Measurements from ENCODE around the gene C8G.

C8G gene

GRCh38 chr9:136942112-136942880, 2.7 kb upstream of the C8G start:
- H3K27ac ChIP-seq, result no peak overlapping the region
- H3K4me3 ChIP-seq, result peak overlapping the region; percentile 90
- TF ChIP-seq, protein P1, sequence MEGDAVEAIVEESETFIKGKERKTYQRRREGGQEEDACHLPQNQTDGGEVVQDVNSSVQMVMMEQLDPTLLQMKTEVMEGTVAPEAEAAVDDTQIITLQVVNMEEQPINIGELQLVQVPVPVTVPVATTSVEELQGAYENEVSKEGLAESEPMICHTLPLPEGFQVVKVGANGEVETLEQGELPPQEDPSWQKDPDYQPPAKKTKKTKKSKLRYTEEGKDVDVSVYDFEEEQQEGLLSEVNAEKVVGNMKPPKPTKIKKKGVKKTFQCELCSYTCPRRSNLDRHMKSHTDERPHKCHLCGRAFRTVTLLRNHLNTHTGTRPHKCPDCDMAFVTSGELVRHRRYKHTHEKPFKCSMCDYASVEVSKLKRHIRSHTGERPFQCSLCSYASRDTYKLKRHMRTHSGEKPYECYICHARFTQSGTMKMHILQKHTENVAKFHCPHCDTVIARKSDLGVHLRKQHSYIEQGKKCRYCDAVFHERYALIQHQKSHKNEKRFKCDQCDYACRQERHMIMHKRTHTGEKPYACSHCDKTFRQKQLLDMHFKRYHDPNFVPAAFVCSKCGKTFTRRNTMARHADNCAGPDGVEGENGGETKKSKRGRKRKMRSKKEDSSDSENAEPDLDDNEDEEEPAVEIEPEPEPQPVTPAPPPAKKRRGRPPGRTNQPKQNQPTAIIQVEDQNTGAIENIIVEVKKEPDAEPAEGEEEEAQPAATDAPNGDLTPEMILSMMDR (IDR thresholded peaks at IDR 0.05), result no peak
- DNase-seq (ENCODE audit: low spot score), result peak; percentile 72

- H3K4me3 ChIP-seq, result peak overlapping the region; percentile 90
- TF ChIP-seq, protein P1 (IDR thresholded peaks at IDR 0.05), result no peak
- DNase-seq (ENCODE audit: low spot score), result no peak
- no peak overlapping the region for H3K27ac ChIP-seq
Measured at GRCh38 chr9:136942881-136943230, 2.2 kb upstream of the C8G start.

GRCh38 chr9:136943291-136944211, 1.5 kb upstream of the C8G start:
- TF ChIP-seq, protein P1 (IDR thresholded peaks at IDR 0.05), result no peak
- H3K4me3 ChIP-seq, result peak overlapping the region; percentile 90
- no peak for DNase-seq (ENCODE audit: low spot score)
- peak overlapping the region; percentile 84 to 89 for H3K27ac ChIP-seq

DNA sequence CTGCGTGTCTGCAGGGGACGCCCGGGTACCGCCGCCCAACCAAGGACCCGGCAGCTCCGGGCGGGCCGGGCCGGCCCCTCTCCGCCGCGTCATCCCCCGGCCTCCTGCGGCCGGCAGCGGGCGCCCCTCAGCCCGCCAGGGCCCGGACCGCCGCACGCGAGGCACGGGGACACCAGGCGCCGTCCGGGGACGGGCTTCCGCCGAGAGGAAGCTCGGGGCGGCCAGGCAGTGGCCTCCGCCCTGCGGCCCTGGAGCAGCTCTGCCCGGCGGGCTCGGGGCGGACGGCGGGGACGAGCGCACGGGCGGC, 878 bp upstream of the C8G start:
- Histone ChIP-seq H3K27ac (peak overlapping the region; percentile 84 to 89), H3K4me3 (peak overlapping the region; percentile 90)
- TF ChIP-seq, protein P1 (IDR thresholded peaks at IDR 0.05), result no peak
- no peak for DNase-seq (ENCODE audit: low spot score)

GRCh38 chr9:136945333-136946227, 537 bp downstream of the C8G start:
- DNase-seq (ENCODE audit: low spot score), result no peak
- Histone ChIP-seq H3K27ac (no peak overlapping the region), H3K4me3 (no peak overlapping the region)
- TF ChIP-seq, protein P1 (IDR thresholded peaks at IDR 0.05), result no peak

- peak overlapping the region in 1 of 2 donors; percentile 51 for H3K27ac ChIP-seq
Measured at GRCh38 chr9:136946228-136947027, 1.4 kb downstream of the C8G start.

More at GRCh38 chr9:136946228-136947027, 1.4 kb downstream of the C8G start:
- no peak overlapping the region for H3K4me3 ChIP-seq
- TF ChIP-seq, protein P1 (IDR thresholded peaks at IDR 0.05), result no peak
- no peak for DNase-seq (ENCODE audit: low spot score)
